ENCODE results near the gene HMCN1. TPM values are rescaled to one million over a fixed set of nuclear protein-coding genes. Genes with fewer than 3 reads are reported as not detected.

HMCN1 gene
- total and polyA plus RNA-seq, 2 donors from 2014 or later = 0.97 to 2.7 TPM

GRCh38 chr1:185838111-185838510 is 103.9 kb downstream of the HMCN1 start:
- DNase-seq (no peak), FAIRE-seq (no peak)
- no peak overlapping the region for H3K4me3 ChIP-seq (ENCODE audit: low read length in 3 of 3)
- no peaks in the 10 kb centered on the region for H3K9me3 ChIP-seq (ENCODE audit: control insufficient read depth in 2 of 3, insufficient read depth in 1 of 3, low read length in 3 of 3)
- H3K27me3 ChIP-seq (ENCODE audit: control insufficient read depth, insufficient read depth, low read length) = no peaks in the 10 kb centered on the region
- H3K36me3 ChIP-seq (ENCODE audit: control insufficient read depth in 2 of 3, insufficient read depth in 3 of 3, low read length in 3 of 3) = no peaks in the 10 kb centered on the region
- H3K4me1 ChIP-seq (ENCODE audit: control insufficient read depth in 2 of 3, insufficient read depth in 2 of 3, low read depth in 1 of 3, low read length in 3 of 3) = no peaks in the 10 kb centered on the region
- H3K27ac ChIP-seq (ENCODE audit: low read depth in 2 of 2, low read length in 2 of 2) = no peak overlapping the region
- H3K9ac ChIP-seq (ENCODE audit: low read length in 3 of 3) = no peak overlapping the region
- TF ChIP-seq, protein P1, sequence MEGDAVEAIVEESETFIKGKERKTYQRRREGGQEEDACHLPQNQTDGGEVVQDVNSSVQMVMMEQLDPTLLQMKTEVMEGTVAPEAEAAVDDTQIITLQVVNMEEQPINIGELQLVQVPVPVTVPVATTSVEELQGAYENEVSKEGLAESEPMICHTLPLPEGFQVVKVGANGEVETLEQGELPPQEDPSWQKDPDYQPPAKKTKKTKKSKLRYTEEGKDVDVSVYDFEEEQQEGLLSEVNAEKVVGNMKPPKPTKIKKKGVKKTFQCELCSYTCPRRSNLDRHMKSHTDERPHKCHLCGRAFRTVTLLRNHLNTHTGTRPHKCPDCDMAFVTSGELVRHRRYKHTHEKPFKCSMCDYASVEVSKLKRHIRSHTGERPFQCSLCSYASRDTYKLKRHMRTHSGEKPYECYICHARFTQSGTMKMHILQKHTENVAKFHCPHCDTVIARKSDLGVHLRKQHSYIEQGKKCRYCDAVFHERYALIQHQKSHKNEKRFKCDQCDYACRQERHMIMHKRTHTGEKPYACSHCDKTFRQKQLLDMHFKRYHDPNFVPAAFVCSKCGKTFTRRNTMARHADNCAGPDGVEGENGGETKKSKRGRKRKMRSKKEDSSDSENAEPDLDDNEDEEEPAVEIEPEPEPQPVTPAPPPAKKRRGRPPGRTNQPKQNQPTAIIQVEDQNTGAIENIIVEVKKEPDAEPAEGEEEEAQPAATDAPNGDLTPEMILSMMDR (IDR thresholded peaks at IDR 0.05; ENCODE audit: borderline replicate concordance, extremely low read depth, insufficient read depth) = no peak
- intact Hi-C loops (cut with DNase I) = no loop called here

DNA sequence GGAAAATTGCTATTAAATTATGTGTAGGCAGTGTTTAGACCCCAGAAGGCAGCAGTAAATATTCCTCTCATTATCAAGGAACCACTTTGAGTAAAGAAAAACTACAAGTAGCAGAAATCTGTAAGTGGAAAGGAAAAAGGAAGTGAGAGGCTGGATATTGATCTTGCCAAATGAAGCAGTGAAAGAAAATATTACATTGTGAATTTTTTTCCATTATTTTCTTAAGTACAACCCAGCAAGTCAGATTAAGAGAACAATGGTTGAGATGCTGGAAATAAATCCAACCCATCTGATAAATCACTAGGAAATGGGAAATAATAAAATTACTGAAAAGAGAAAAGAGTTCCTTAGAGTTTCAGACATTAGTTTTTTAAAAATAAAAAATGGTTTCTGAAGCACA is 106.7 kb downstream of the HMCN1 start:
- H3K9me3 ChIP-seq (ENCODE audit: control insufficient read depth in 2 of 3, insufficient read depth in 1 of 3, low read length in 3 of 3) = no peaks in the 10 kb centered on the region
- TF ChIP-seq, protein P1 (IDR thresholded peaks at IDR 0.05; ENCODE audit: borderline replicate concordance, extremely low read depth, insufficient read depth) = no peak
- H3K4me1 ChIP-seq (ENCODE audit: control insufficient read depth in 2 of 3, insufficient read depth in 2 of 3, low read depth in 1 of 3, low read length in 3 of 3) = no peaks in the 10 kb centered on the region
- intact Hi-C loops (cut with DNase I) = no loop called here
- DNase-seq = no peak
- H3K9ac ChIP-seq (ENCODE audit: low read length in 3 of 3) = no peak overlapping the region
- no peak overlapping the region for H3K4me3 ChIP-seq (ENCODE audit: low read length in 3 of 3)
- no peaks in the 10 kb centered on the region for H3K36me3 ChIP-seq (ENCODE audit: control insufficient read depth in 2 of 3, insufficient read depth in 3 of 3, low read length in 3 of 3)
- no peak overlapping the region for H3K27ac ChIP-seq (ENCODE audit: low read depth in 2 of 2, low read length in 2 of 2)
- no peak for FAIRE-seq
- H3K27me3 ChIP-seq (ENCODE audit: control insufficient read depth, insufficient read depth, low read length) = no peaks in the 10 kb centered on the region

- intact Hi-C loops (cut with DNase I) = no loop called here
- Histone ChIP-seq H3K4me1 (ENCODE audit: control insufficient read depth in 2 of 3, insufficient read depth in 2 of 3, low read depth in 1 of 3, low read length in 3 of 3) (no peaks in the 10 kb centered on the region), H3K36me3 (ENCODE audit: control insufficient read depth in 2 of 3, insufficient read depth in 3 of 3, low read length in 3 of 3) (no peaks in the 10 kb centered on the region), H3K27ac (ENCODE audit: low read depth in 2 of 2, low read length in 2 of 2) (no peak overlapping the region), H3K4me3 (ENCODE audit: low read length in 3 of 3) (no peak overlapping the region), H3K9ac (ENCODE audit: low read length in 3 of 3) (no peak overlapping the region), H3K9me3 (ENCODE audit: control insufficient read depth in 2 of 3, insufficient read depth in 1 of 3, low read length in 3 of 3) (no peaks in the 10 kb centered on the region), H3K27me3 (ENCODE audit: control insufficient read depth, insufficient read depth, low read length) (no peaks in the 10 kb centered on the region)
- FAIRE-seq = no peak
- TF ChIP-seq, protein P1 (IDR thresholded peaks at IDR 0.05; ENCODE audit: borderline replicate concordance, extremely low read depth, insufficient read depth) = no peak
- no peak for DNase-seq
These were observed 109.2 kb downstream of the HMCN1 start for GRCh38 chr1:185843297-185843869.

- no peaks in the 10 kb centered on the region for H3K4me1 ChIP-seq (ENCODE audit: control insufficient read depth in 2 of 3, insufficient read depth in 2 of 3, low read depth in 1 of 3, low read length in 3 of 3)
- no peak overlapping the region for H3K4me3 ChIP-seq (ENCODE audit: low read length in 3 of 3)
- no peak for FAIRE-seq
- no peak overlapping the region for H3K9ac ChIP-seq (ENCODE audit: low read length in 3 of 3)
- no peaks in the 10 kb centered on the region for H3K9me3 ChIP-seq (ENCODE audit: control insufficient read depth in 2 of 3, insufficient read depth in 1 of 3, low read length in 3 of 3)
- no peaks in the 10 kb centered on the region for H3K27me3 ChIP-seq (ENCODE audit: control insufficient read depth, insufficient read depth, low read length)
- intact Hi-C loops (cut with DNase I) = no loop called here
- no peak overlapping the region for H3K27ac ChIP-seq (ENCODE audit: low read depth in 2 of 2, low read length in 2 of 2)
- TF ChIP-seq, protein P1 (IDR thresholded peaks at IDR 0.05; ENCODE audit: borderline replicate concordance, extremely low read depth, insufficient read depth) = no peak
- no peak for DNase-seq
- no peaks in the 10 kb centered on the region for H3K36me3 ChIP-seq (ENCODE audit: control insufficient read depth in 2 of 3, insufficient read depth in 3 of 3, low read length in 3 of 3)
These were observed 109.8 kb downstream of the HMCN1 start for GRCh38 chr1:185843986-185844385.

Measured in kidney (tissue), 14 donors.